Activated CD4-positive, alpha-beta T cell treated with anti-CD3 and anti-CD28 coated beads, Interleukin-2, amount 10 ng/mL, durations not matched to agents 24 days and 14 days (primary cell): Measurements from ENCODE around the gene NRXN3. TPM values are rescaled to one million over a fixed set of nuclear protein-coding genes. Genes with fewer than 3 reads are reported as not detected.
A peak's percentile ranks its signal among the peaks of the same experiment; 100 is the strongest.
"Not testable (repeated sequence)": the region's sequence is repeated elsewhere in the genome, so short reads cannot be mapped to it uniquely, and the experiment has no call there.

Experiments used
- DNase-seq: peaks from one replicate; pipeline ENCODE4 v3.0.0; 2022
- H3K27ac Mint-ChIP-seq: one replicate; pipeline ENCODE4 v1.8.0; 2022; ENCODE audit warnings: mild to moderate bottlenecking, mixed read lengths
- H3K27me3 Mint-ChIP-seq: one replicate; pipeline ENCODE4 v1.8.0; 2022; ENCODE audit warnings: mixed read lengths
- H3K36me3 Mint-ChIP-seq: one replicate; pipeline ENCODE4 v1.8.0; 2022; ENCODE audit warnings: low read depth, mild to moderate bottlenecking, mixed read lengths
- H3K4me1 Mint-ChIP-seq: one replicate; pipeline ENCODE4 v1.8.0; 2021; ENCODE audit warnings: mixed read lengths
- H3K4me3 Mint-ChIP-seq: one replicate; pipeline ENCODE4 v1.8.0; 2022; ENCODE audit warnings: mild to moderate bottlenecking, moderate library complexity, mixed read lengths
- H3K9me3 Mint-ChIP-seq: one replicate; pipeline ENCODE4 v1.8.0; 2021; ENCODE audit warnings: mixed read lengths
- intact Hi-C: fragments of 100-400 bp; cut with micrococcal nuclease; formaldehyde crosslinking; loops from one replicate; pipeline ENCODE4 v1.15.1; 2023
- total RNA-seq: library from RNA; stranded (reverse); gene quantifications from 2 replicates; pipeline ENCODE4 v1.2.3, GENCODE V29; 2022

Gene NRXN3
- total RNA-seq, 1 donor from 2014 or later, result not detected

GRCh38 chr14:78491048-78491447, 320.9 kb downstream of the NRXN3 start:
- no peak for DNase-seq
- Mint-ChIP-seq H3K27me3 (no peaks in the 10 kb centered on the region), H3K4me3 (no peak overlapping the region), H3K36me3 (no peaks in the 10 kb centered on the region), H3K27ac (no peak overlapping the region), H3K9me3 (no peaks in the 10 kb centered on the region), H3K4me1 (no peaks in the 10 kb centered on the region)
- intact Hi-C loops, result no loop called here

- DNase-seq, result no peak
- Mint-ChIP-seq H3K4me1 (no peaks in the 10 kb centered on the region), H3K36me3 (no peaks in the 10 kb centered on the region), H3K4me3 (no peak overlapping the region), H3K27ac (no peak overlapping the region), H3K27me3 (no peaks in the 10 kb centered on the region), H3K9me3 (no peaks in the 10 kb centered on the region)
- intact Hi-C loops, result no loop called here
Measured at GRCh38 chr14:78498062-78498595, 328.0 kb downstream of the NRXN3 start.

DNA sequence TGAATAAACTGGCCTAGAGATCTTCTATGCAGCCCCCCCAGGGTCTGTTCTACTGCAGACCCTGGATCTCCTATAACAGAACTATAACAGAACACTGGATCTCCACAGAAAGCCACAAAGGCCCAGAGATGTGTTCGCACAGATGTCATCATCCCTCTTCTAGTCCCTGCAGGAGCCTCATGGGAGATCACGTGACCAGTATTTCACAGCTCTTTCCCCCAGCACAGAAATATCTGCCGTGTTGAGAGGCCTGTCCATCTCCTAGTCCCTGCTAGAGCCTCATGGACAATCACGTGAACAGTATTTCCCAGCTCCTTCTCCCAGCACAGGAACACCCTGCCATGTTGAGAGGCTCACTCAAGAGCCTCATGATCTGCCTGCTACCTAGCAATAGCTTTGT, 331.7 kb downstream of the NRXN3 start:
- no peak for DNase-seq
- no peaks in the 10 kb centered on the region for H3K9me3 Mint-ChIP-seq
- no peaks in the 10 kb centered on the region for H3K4me1 Mint-ChIP-seq
- no peak overlapping the region for H3K27ac Mint-ChIP-seq
- H3K4me3 Mint-ChIP-seq, result no peak overlapping the region
- no peaks in the 10 kb centered on the region for H3K36me3 Mint-ChIP-seq
- no peaks in the 10 kb centered on the region for H3K27me3 Mint-ChIP-seq
- intact Hi-C loops, result no loop called here

GRCh38 chr14:78508023-78508422, 337.9 kb downstream of the NRXN3 start:
- H3K4me3 Mint-ChIP-seq, result no peak overlapping the region
- H3K36me3 Mint-ChIP-seq, result no peaks in the 10 kb centered on the region
- no peak overlapping the region for H3K27ac Mint-ChIP-seq
- no peaks in the 10 kb centered on the region for H3K9me3 Mint-ChIP-seq
- intact Hi-C loops, result no loop called here
- no peak for DNase-seq
- H3K27me3 Mint-ChIP-seq, result no peaks in the 10 kb centered on the region
- H3K4me1 Mint-ChIP-seq, result no peaks in the 10 kb centered on the region

DNA sequence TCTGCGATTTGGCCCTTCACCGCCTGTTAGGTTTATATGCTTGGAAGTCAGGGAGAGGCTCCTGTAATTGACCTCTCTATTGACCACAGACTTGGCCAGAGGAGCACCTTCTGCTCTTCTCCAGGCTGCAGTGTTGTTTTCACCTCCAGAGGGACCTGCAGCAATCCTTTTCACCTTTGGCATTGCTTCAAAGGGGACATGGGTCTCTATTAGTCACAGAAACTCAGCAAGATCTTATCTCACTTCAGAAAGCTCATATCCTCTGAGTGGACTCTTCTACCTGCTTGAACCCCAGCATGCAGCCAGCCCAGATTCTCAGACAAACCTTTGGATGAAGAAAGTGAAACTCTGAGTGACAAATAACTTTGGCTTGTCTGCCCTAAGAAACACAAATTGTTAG, 339.3 kb downstream of the NRXN3 start:
- no peaks in the 10 kb centered on the region for H3K36me3 Mint-ChIP-seq
- intact Hi-C loops, result no loop called here
- H3K27me3 Mint-ChIP-seq, result no peaks in the 10 kb centered on the region
- no peaks in the 10 kb centered on the region for H3K4me1 Mint-ChIP-seq
- DNase-seq, result no peak
- no peak overlapping the region for H3K4me3 Mint-ChIP-seq
- H3K9me3 Mint-ChIP-seq, result no peaks in the 10 kb centered on the region
- H3K27ac Mint-ChIP-seq, result no peak overlapping the region

DNA sequence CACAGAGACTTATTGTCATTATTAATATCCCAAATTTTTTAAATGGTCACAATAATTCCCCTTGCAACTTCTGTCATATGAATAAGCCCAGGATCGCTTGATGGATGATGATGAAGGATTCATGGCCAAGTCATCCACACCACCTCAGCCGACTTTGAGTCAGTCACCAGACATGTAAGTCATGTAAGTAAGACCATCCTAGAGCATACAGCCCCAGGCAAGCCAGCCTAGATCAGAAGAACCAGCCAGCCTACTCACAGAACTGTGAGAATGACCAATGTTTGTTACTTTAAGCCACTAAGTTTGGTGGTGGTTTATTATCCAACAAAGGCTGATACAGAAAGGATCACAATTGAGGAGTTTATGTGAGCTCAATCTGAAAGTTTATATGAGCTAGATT, 341.8 kb downstream of the NRXN3 start:
- no peaks in the 10 kb centered on the region for H3K9me3 Mint-ChIP-seq
- H3K27ac Mint-ChIP-seq, result no peak overlapping the region
- H3K36me3 Mint-ChIP-seq, result no peaks in the 10 kb centered on the region
- DNase-seq, result no peak
- no peaks in the 10 kb centered on the region for H3K27me3 Mint-ChIP-seq
- H3K4me3 Mint-ChIP-seq, result no peak overlapping the region
- H3K4me1 Mint-ChIP-seq, result no peaks in the 10 kb centered on the region
- intact Hi-C loops, result no loop called here

- Mint-ChIP-seq H3K9me3 (no peaks in the 10 kb centered on the region), H3K4me3 (no peak overlapping the region), H3K36me3 (no peaks in the 10 kb centered on the region), H3K27ac (no peak overlapping the region), H3K4me1 (no peaks in the 10 kb centered on the region), H3K27me3 (no peaks in the 10 kb centered on the region)
- intact Hi-C loops, result no loop called here
- DNase-seq, result peak; percentile 78
Measured at GRCh38 chr14:78519863-78520262, 349.7 kb downstream of the NRXN3 start.

GRCh38 chr14:78524196-78524595, 354.0 kb downstream of the NRXN3 start:
- no peak for DNase-seq
- Mint-ChIP-seq H3K27me3 (no peaks in the 10 kb centered on the region), H3K9me3 (no peaks in the 10 kb centered on the region), H3K36me3 (no peaks in the 10 kb centered on the region), H3K4me3 (no peak overlapping the region), H3K27ac (no peak overlapping the region), H3K4me1 (no peaks in the 10 kb centered on the region)
- intact Hi-C loops, result no loop called here

DNA sequence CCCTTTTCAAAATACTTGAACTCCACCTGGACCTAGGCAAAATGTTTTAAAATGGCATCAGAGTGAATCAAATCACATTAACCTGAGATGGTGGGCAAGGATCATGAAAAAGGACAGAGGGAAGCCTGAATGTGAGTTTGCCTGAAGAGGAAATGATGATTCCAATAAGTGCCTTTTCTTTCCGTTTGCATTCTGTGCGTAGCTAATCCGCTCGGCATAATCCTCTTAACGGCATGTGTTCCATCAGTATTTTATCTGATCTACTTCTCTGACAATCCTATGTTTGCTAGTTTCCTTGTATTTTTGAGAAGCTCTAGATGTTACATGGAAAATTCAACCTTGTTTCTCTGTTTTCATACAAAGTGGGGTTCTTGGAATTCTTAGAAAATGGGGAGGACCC, 354.6 kb downstream of the NRXN3 start:
- intact Hi-C loops, result no loop called here
- no peaks in the 10 kb centered on the region for H3K27me3 Mint-ChIP-seq
- H3K27ac Mint-ChIP-seq, result no peak overlapping the region
- H3K9me3 Mint-ChIP-seq, result no peaks in the 10 kb centered on the region
- no peak overlapping the region for H3K4me3 Mint-ChIP-seq
- H3K4me1 Mint-ChIP-seq, result no peaks in the 10 kb centered on the region
- DNase-seq, result no peak
- no peaks in the 10 kb centered on the region for H3K36me3 Mint-ChIP-seq

- H3K9me3 Mint-ChIP-seq, result peaks cover 4% of the 10 kb centered on the region
- no peaks in the 10 kb centered on the region for H3K27me3 Mint-ChIP-seq
- no peaks in the 10 kb centered on the region for H3K4me1 Mint-ChIP-seq
- DNase-seq, result peak; percentile 68
- H3K4me3 Mint-ChIP-seq, result no peak overlapping the region
- no peaks in the 10 kb centered on the region for H3K36me3 Mint-ChIP-seq
- H3K27ac Mint-ChIP-seq, result no peak overlapping the region
- intact Hi-C loops, result no loop called here
Measured at GRCh38 chr14:78530078-78530477, 359.9 kb downstream of the NRXN3 start.

DNA sequence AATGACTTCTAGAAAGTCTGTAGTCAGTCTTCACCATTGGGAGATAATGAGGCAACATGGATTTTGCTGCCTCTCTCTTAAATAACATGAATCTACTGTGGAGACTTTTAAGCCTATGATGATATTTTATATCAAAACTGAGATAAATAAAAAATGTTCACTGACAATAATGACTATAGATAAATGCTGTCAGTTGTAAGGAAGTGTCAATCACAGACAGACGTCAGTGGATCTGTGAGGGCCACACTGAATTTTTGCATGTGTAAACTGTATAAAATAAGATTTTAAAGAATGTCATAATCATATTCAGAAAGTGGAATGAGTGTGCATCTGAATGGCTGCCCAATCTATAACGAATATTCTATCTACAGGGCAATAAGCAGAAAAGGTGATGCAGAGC, 364.0 kb downstream of the NRXN3 start:
- Mint-ChIP-seq H3K27ac (no peak overlapping the region), H3K4me3 (no peak overlapping the region), H3K9me3 (peaks cover 4% of the 10 kb centered on the region), H3K4me1 (no peaks in the 10 kb centered on the region), H3K27me3 (no peaks in the 10 kb centered on the region), H3K36me3 (no peaks in the 10 kb centered on the region)
- intact Hi-C loops, result no loop called here
- DNase-seq, result no peak

- Mint-ChIP-seq H3K36me3 (no peaks in the 10 kb centered on the region), H3K27ac (no peak overlapping the region), H3K27me3 (no peaks in the 10 kb centered on the region), H3K4me1 (no peaks in the 10 kb centered on the region), H3K4me3 (no peak overlapping the region), H3K9me3 (peaks cover 4% of the 10 kb centered on the region)
- DNase-seq, result no peak
- intact Hi-C loops, result no loop called here
Measured at GRCh38 chr14:78535041-78535440, 364.9 kb downstream of the NRXN3 start.

DNA sequence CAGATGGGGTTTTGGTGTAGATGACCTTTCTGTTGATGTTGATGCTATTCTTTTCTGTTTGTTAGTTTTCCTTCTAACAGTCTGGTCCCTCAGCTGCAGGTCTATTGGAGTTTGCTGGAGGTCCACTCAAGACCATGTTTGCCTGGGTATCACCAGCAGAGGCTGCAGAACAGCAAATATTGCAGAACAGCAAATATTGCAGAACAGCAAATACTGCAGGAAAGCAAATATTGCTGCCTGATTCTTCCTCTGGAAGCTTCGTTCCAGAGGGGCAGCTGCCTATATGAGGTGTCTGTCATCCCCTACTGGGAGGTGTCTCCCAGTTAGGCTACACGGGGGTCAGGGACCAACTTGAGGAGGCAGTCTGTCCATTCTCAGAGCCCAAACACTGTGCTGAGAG, 371.6 kb downstream of the NRXN3 start:
- H3K4me1 Mint-ChIP-seq, intact Hi-C loops, H3K36me3 Mint-ChIP-seq, H3K27me3 Mint-ChIP-seq, H3K9me3 Mint-ChIP-seq, DNase-seq, H3K4me3 Mint-ChIP-seq, H3K27ac Mint-ChIP-seq: not testable (repeated sequence)

- H3K4me1 Mint-ChIP-seq, result no peaks in the 10 kb centered on the region
- DNase-seq, result no peak
- H3K36me3 Mint-ChIP-seq, result no peaks in the 10 kb centered on the region
- H3K27ac Mint-ChIP-seq, result no peak overlapping the region
- intact Hi-C loops, result no loop called here
- H3K9me3 Mint-ChIP-seq, result no peaks in the 10 kb centered on the region
- H3K4me3 Mint-ChIP-seq, result no peak overlapping the region
- no peaks in the 10 kb centered on the region for H3K27me3 Mint-ChIP-seq
Measured at GRCh38 chr14:78543433-78543832, 373.3 kb downstream of the NRXN3 start.

DNA sequence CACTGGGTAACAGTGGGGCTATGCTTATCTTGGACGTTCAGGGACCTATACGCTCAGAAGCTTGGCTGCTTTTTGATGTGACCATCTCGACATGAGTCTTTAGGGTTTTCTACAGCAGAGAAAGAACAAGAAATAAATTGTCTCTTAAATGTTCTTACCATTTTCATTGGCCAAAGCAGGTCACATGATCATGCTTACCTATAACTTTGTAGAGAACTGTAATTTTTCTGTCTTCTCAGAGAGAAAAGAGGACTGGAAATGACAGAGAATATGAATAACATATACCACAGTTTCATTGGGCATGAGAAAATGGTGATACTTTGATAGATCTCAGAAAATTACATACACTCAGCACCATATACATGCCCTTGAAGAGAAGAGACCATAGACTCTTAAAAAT, 390.9 kb downstream of the NRXN3 start:
- intact Hi-C loops, result no loop called here
- H3K36me3 Mint-ChIP-seq, result no peaks in the 10 kb centered on the region
- no peaks in the 10 kb centered on the region for H3K27me3 Mint-ChIP-seq
- H3K27ac Mint-ChIP-seq, result no peak overlapping the region
- no peak for DNase-seq
- no peaks in the 10 kb centered on the region for H3K4me1 Mint-ChIP-seq
- H3K4me3 Mint-ChIP-seq, result no peak overlapping the region
- no peaks in the 10 kb centered on the region for H3K9me3 Mint-ChIP-seq
